ENCODE measurements around the gene GFI1B.

- no peak for TF ChIP-seq POLR2A (IDR thresholded peaks at IDR 0.05)
- no peak for TF ChIP-seq CTCF (IDR thresholded peaks at IDR 0.05)
These were observed 18.0 kb downstream of the GFI1B start for GRCh38 chr9:132996526-132996925.

Measured in lower leg skin (tissue), 3 donors.